OCI-M2 (cell line): Measurements from ENCODE around the gene DIS3L2.

Source experiments
- DNase-seq: peaks from one replicate; lab custom pipeline; 2025; ENCODE audit not compliant: unreplicated experiment; lab: John Stamatoyannopoulos, UW

Gene DIS3L2

DNA sequence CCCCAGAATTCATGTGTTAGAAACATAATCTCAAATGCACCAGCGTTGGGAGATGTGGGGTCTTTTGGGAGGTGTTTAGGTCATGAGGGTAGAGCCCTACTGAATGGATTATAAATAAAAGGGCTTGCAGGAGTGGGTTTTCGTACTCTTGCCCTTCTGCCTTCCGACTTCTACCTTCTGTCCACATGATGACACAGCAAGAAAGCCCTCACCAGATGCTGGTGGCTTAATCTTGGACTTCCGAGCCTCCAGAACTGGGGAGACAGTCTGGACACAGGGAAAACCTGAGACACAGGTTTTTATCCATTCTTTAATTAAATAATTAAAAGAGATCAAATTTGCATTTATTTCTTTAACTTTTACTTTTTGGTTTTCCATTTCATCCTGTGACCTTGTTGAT is 87.8 kb downstream of the DIS3L2 start:
- DNase-seq = no peak

DNA sequence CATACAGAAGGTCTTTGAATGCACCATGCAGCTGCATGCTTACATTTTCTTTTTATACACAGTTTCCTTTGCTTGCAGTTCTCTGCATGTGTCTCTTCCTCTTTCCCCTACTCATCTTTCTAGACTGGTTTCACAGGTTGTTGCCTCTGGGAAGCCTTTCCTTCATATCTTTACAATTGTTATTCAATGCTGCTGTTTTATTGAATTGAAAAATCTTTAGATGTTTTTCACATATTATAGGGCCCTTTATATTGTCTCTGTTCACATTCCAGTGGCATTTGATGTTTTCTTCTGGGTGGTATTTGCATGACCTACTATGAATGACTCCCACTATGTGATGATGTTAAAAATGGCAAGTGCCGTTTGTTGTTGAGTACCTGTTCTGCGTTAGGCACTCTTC is 91.1 kb downstream of the DIS3L2 start:
- no peak for DNase-seq

DNA sequence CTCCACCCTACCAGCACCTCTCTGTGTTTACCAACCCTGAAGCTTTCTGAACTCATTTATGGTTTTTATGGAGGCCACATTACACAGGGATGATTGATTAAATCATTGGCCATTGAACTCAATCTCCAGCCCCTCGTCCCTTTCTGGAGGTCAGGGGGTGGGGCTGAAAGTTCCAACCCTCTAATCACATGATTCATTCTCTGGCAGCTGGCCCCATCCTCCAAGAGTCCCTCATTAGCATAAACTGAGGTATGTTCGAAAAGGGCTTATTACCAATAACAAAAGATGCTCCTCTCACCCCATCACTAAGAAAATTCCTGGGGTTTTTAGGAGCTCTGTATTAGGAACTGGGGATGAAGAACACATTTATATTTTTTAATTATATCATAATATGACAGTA is 92.3 kb downstream of the DIS3L2 start:
- DNase-seq = no peak

DNA sequence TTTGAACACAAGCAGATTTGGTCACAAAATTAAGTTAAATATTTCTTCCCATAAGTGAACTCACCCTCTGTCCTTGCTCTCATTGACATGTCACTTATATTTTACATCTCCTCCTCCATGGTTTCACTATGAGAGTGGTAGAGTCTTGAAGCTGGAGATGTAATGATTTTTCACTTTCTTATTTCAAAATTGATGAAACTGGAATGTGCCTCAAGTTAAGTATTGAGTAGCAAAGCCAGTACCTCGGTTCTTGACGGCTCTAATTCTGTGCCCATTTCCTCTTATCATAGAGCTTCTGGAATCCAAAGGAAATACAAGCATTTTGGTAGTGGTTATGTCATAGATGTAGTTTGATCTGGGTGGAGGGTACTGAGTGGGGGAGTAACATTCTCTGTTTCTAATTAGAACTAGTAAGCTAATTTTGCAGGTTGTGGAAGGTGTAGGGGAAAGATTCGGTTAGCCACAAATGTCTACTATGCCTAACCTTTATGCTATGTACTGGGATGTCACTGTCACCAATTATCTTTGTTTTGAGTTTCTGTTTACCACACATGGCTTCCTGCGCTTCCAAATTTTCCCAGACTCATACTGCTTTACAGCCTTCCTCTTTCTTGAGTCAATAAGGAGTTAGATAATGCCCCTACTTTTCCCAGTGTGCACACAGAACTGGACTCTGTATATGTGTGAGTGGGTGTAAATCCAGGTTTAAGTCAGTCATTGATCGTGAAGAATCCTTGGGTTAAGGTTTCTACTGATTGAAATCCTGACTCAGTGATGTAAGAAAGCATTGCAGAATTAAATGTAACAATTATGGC is 96.8 kb downstream of the DIS3L2 start:
- DNase-seq = no peak

DNA sequence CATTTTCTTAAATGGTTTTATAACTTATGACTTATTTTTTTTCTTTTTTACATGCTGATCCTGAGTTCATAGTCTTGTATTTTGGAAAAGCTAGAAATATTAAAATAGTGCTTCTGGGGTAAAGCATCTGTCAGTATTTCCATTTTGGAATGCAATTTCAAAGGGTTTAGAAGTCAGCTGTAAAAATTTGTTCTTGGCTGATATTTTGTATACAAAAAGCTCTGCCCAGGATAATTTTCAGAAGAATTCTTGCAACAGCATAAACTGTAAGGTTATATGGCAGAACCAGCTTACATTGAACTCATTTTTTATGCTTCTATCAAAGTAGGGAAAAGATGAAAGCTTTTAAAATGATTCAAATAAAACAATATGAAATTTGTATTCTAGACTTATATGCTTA is 97.4 kb downstream of the DIS3L2 start:
- no peak for DNase-seq

DNA sequence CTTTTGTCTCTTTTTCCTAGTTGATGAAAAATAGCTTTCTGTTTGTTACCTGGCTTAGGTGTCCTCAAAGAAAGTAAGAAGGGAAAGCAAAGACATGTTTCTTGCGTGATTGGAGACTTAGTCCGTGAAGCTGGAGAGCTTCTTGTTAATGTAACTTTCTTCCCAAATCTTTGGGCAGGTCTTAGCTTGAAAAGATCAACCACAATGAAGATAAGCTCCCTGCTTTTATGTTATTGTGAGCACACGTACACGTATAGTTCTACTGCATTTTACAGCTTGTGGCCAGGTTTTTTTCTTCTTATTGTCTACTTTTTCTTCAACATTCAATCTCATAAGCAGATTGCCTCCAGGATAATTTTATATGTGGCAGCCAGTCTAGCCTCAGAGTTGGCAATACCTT is 99.8 kb downstream of the DIS3L2 start:
- no peak for DNase-seq

DNA sequence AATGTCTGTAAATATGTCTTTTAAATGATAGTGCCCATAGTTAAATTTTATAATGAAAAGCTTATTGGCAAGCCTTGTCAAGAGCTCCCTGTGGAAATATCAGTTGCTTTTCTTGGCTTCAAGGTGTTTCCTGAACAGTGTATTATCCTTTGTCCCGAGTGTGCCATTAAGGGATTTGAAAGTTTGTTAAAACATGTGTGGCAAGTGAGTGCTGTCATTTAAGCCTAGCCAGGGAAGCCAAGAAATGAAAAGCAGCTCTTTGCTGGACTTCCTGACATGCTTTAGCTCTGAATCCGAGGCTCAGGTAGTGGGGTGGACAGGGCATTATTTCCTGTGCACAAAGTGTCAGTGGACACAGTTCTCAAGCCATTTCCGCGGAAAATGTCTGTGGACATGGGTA is 111.5 kb downstream of the DIS3L2 start:
- DNase-seq = no peak

DNA sequence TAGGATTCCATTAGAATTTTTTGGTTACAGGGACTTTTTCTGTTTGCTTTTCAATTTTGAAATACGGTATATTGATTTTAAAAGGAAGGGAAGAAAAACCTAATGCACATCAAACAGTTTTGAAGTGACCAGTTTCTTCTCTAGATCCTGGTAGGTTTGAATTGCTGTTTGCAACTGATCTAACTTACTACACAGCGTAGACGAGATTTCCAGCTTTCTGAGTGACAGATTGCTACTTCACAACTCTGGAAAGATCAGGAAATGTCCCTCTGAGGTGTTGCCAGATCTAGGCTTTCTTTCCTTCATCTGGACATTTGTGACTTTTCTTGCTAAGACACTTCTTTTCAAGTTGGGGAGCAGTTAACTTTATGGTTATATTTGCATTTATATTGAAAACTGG is 112.2 kb downstream of the DIS3L2 start:
- DNase-seq = no peak

DNA sequence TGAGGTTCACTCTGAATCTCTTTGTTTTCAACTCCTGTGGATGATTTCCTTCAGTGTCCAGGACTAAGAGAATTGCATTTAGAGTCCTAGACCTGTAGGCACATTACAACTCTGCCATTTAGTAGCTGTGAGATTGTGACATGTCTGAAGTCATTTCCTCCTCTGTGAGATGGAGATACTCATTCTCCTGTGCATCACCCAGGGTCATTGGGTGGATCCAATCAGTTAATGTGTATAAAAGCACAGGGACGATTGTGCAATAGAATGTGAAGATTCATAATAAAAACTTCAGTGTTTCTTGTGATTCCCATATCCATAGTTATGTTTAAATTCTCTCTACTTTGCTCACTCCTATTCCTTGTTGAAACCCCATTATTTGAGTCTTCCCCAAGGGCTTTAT is 113.6 kb downstream of the DIS3L2 start:
- DNase-seq = no peak

DNA sequence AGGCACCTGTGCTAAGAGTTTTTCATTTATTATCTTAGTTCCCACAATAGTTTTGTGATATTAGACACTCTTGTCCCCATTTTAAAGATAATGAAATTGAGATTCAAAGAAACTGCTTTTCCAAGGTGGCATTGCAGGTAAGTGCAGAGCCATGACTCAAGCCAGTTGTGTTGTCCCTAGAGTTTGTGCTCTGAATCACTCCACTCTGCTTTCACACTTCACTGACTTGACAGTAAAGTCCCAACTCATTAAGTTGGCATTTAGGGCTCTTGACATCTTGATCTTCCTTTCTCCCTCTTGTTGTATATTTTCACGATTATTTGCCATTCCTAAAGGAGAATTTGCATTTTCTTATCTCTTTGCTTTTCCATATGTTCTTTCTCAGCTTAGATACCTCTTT is 114.3 kb downstream of the DIS3L2 start:
- no peak for DNase-seq

DNA sequence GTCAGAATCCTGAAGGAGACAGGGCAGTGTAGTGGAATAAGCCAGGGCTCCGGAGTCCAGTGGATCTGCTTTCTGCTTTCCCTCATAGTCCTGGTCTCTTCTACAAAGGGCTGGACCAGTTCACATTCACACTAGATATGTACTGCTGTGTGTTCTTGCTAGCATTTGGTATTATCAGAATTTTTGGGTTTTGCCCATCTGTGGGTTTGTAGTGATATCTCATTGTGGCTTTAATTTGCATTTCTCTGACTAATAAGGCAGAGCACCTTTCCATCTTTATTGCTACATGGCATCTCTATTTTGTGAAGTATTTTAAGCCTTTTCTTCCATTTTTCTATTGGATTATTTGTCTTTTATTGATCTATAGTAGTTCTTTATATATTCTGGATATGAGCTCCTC is 114.8 kb downstream of the DIS3L2 start:
- DNase-seq = no peak

DNA sequence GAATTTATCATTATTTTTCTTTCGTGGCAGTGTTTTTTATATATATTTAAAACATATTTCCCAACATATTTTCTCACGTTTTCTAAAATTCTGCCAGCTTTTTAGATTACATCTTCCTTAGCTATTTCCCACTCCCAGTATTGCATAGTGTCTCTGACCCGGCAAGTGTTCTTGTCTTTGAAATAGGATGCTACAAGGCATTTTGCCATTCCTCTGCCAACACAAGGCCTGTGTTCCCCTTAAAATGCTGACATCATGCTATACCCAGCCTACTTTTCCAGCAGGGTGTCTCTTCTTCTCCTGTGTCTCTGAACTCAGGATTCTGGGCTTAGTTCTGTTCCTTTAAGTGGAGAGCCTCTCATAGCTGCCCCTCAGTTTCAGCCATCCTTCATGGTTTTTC is 115.2 kb downstream of the DIS3L2 start:
- DNase-seq = no peak

DNA sequence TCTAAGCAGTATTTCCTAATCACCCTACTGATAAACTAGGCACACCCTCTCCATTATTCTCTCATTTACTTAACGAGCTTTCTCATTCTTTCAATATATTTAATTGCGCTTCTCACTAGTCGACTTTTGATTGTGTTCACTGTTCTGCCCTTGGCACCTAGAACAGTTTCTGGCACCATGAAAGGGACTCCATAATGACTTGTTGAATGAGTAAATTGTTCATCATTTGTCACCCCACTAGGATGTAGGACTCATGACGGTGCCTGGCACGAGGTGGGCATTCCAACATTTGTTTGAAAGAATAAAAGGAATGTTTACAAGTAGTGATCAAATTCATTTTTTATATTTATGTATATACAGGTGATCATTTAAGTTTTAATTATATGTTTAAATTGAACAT is 123.7 kb downstream of the DIS3L2 start:
- no peak for DNase-seq

DNA sequence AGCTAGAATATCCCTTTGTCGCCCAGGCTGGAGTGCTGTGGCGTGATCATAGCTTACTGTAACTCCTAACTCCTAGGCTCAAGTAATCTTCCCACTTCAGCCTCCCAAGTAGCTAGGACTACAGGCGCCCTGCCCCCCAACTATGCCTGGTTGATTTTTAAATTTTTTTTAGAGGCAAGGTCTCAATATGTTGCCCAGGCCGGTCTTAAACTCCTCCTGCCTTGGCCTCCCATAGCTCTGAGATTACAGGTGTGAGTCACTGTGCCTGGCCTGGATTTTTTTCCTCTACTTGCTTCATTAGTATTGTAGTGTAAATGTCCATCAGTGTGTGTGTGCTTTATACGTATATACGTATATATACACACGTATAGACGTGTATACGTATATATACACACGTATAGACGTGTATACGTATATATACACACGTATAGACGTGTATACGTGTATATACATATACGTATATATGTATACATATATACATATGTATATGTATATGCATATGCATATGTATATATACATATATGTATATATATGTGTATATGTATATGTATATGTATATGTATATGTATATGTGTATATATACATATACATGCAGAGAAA is 124.4 kb downstream of the DIS3L2 start:
- DNase-seq = no peak

DNA sequence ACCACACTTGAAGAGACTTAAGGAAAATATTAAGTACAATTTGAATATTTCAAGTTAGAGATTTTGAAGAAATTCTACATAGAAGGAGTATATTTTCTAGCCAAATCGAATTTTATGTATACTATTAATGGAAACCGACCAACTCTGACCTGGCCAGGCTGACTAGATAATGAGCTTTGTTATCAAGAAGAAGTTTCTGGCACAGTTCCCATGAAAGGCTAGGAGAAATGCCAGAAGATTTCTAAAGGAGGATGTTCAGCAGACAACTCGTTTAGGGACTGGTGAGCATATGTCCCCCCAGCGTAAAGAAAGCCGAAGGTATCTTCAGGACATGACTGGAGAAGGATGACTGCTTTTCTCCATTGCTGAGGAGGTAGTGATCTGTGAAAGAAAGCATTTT is 127.3 kb downstream of the DIS3L2 start:
- no peak for DNase-seq

DNA sequence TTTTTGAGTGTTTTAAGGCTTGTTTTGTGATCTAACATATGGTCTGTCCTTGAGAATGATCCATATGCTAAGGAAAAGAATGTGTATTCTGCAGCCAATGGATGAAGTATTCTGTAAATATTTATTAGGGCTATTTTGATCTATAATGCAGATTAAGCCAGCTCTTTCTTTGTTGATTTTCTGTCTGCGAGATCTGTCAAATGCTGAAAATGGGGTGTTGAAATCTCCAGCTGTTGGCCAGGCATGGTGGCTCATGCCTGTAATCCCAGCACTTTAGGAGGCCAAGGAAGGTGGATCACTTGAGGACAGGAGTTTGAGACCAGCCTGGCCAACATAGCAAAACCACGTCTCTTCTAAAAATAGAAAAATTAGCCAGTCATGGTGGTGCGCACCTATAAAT is 132.7 kb downstream of the DIS3L2 start:
- no peak for DNase-seq

DNA sequence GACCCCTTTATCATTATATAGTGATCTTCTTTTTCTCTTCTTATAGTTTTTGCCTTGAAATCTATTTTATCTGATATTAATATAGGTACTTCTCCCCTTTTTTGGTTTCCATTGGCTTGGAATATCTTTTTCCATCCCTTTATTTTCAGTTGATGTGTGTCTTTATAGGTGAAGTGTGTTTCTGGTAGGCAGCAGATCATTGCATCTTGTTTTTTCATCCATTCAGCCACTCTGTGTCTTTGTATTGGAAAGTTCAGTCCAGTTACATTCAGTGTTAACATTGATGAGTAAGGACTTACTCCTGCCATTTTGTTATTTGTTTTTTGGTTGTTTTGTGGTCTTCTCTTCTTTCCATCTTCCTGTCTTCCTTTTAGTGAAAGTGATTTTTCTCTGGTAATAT is 133.4 kb downstream of the DIS3L2 start:
- no peak for DNase-seq

DNA sequence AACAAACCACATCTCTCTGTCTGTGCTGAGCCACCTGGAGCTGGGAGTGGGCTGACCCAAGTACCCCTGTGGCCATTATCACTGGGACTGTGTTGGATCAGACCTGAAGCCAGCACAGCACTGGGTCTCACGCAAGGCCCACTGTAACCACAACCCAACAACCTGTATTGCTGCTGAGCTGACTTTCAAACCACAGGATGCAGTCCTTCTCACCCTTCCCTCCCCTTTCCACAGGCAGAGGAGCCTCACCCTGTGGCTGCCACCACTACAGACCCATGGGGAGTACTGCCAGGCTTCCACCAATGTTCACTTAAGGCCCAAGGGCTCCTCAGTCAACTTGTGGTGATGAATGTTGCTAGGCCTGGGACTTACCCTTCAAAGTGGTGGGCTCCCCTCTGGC is 135.7 kb downstream of the DIS3L2 start:
- no peak for DNase-seq

DNA sequence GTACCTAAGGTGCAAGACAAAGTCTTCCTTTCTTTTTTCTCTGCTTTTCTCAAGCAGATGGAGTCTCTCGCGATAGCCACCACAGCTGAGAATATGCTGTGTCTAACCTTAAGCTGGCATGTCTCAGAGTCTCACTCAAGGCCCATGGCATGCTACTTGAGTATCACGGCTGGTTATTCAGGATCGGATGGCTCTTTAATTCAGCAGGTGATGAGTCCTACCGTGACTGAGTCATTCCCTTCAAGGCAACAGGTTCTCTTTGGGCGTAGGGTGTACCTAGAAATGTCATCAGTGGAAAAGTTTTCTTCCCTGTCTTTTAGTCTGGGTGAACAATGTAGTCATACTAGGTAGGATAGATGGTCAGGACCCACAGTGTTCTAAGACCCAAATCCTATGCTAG is 136.2 kb downstream of the DIS3L2 start:
- no peak for DNase-seq

DNA sequence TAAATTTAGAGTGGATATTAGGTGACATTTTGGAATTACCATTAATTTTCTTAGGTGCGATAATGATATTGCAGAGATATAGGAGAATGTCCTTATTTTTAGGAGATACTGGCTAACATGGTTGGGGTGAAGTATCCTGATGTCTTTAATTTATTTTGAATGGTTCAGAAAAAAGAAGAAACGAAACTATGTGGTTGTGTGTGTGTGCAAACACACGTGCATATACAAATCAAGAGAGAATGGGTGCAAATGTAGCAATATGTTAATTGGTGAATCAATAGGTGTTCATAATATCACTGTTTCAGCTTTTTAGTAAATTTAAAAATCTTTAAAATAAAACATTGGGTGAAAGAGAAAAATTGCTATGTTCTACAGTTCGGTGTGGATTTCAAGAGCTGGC is 140.9 kb downstream of the DIS3L2 start:
- no peak for DNase-seq

DNA sequence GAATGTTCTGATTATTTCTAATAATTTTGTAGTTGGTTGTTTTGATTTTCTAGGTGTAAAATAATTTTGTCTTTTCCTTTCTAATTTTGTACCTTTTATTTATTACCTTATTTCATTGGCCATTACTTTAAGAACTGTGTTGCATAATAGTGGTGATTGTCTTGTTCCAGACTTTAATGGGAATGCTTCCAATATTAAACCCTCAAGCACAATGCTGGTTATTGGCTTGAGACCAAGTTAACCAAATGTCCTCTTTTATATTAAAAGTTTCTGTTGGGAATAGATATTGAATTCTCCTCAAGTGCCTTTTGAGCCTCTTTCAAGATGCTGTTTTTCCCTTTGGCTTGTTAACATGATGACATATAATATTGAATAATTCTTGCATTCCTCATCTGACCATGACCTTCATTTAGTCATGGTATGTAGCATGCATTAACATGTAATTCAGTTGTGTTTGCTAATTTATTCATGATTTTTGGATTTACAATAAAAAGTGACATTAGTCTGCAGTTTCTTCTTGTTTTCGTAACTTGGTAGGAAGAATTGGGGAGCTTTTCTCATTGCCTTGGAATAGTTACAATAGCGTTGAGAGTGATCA is 141.7 kb downstream of the DIS3L2 start:
- DNase-seq = no peak

DNA sequence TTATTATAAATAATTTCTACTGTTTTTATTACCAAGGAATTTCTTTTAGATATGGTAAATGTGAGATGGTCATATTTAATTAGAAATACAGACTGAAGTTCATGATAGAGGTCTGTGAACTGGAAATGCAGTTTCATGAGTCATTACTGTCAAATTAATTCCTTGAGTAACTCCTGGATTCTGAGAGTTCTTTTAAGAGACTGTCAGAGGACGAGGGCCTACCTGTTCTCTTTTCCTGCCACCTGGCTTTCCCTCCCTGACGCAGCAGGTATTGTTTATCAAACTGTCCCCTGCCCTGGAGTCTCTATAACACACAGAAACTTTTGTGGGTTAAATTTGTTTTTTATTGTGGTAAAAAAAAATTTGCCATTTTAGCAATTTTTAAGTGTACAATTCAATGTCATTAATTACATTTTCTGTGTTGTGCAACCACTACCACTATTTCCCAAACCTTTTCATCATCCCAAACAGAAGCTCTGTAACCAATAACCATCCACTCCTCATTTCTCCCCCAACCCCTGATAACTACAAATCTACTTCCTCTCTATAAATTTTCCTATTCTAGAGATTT is 142.6 kb downstream of the DIS3L2 start:
- no peak for DNase-seq
